ENCODE data around the gene GRM8.

DNA sequence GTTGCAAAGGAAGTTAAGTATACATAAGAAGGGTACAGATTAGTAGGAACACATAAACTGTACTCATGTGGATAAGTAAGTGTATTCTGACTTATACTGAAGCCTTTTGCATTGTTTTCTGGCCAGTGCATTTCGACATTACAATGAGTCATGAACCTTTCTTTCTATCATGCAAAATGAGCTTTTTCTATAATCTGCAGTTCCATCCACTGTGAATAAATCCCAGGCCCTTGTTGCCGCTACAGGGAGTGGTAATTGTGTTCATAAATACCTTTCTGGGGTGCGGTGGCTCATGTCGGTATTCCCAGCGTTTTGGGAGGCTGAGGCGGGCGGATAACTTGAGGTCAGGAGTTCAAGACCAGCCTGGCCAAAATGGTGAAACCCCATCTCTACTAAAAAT, 858.3 kb downstream of the GRM8 start:
- TF ChIP-seq, protein P1, sequence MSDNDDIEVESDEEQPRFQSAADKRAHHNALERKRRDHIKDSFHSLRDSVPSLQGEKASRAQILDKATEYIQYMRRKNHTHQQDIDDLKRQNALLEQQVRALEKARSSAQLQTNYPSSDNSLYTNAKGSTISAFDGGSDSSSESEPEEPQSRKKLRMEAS (IDR thresholded peaks at IDR 0.05), result no peak
- TF ChIP-seq TCF12 (IDR thresholded peaks at IDR 0.05; ENCODE audit: low read depth), result no peak
- no peak for TF ChIP-seq CEBPB (IDR thresholded peaks at IDR 0.05)

Measured in Ishikawa (cell line).